GM10266 (cell line): Measurements from ENCODE around the gene DAD1.

Experiments
- DNase-seq: peaks from one replicate; pipeline ENCODE4 v3.0.0; 2012; ENCODE audit errors: extremely low spot score
- CTCF ChIP-seq: IDR thresholded peaks from 2 replicates; pipeline ENCODE4 v1.5.1; 2012; ENCODE audit warnings: mild to moderate bottlenecking, low read depth; ENCODE audit not compliant: control insufficient read depth, insufficient read depth; ENCODE audit errors: missing control alignments

DAD1 gene

GRCh38 chr14:22561661-22562579, 27.1 kb downstream of the DAD1 start:
- TF ChIP-seq CTCF = no peak
- peak; percentile 32 for DNase-seq

GRCh38 chr14:22561366-22561660, 27.7 kb downstream of the DAD1 start:
- no peak for TF ChIP-seq CTCF
- DNase-seq = no peak

- no peak for DNase-seq
- TF ChIP-seq CTCF = no peak
Measured at GRCh38 chr14:22560662-22561365, 28.2 kb downstream of the DAD1 start.

- no peak for TF ChIP-seq CTCF
- no peak for DNase-seq
Measured at GRCh38 chr14:22559041-22559440, 30.0 kb downstream of the DAD1 start.

GRCh38 chr14:22558221-22558913, 30.7 kb downstream of the DAD1 start:
- no peak for TF ChIP-seq CTCF
- no peak for DNase-seq

- no peak for DNase-seq
- TF ChIP-seq CTCF = no peak
Measured at GRCh38 chr14:22557846-22558220, 31.2 kb downstream of the DAD1 start.
